B cell (primary cell): ENCODE measurements around the gene TKTL2.

Experiments
- EZH2 ChIP-seq: IDR thresholded peaks from 2 replicates; pipeline ENCODE4 v1.6.1; 2012; ENCODE audit warnings: borderline replicate concordance, low read depth, mild to moderate bottlenecking, moderate library complexity, low read length; ENCODE audit not compliant: insufficient read depth, poor library complexity, severe bottlenecking
- TF ChIP-seq, protein P1 (sequence below): fragments of 200-600 bp; IDR thresholded peaks from one replicate; pipeline ENCODE4 v1.8.0; 2022; ENCODE audit warnings: antibody characterized with exemption, mild to moderate bottlenecking

DNA sequence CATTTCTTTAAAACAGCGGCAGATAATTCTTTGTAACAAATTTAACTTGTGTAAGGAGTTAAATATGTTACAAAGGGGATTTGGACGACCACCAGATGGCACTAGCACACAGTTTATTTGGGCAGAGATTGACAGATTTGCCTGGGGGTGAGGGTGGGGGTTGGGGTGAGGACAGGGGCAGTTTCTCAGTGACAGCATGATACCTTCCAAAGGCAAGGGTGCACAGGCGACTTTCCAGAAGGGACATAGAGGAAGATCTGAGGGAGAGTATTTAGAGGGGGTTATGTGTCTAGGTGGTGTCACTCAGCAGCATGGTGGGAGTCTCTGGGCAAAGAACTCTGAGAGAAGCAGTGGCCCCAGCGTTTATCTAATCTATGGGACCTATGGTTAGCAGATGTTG, 11.4 kb upstream of the TKTL2 start:
- TF ChIP-seq, protein P1, sequence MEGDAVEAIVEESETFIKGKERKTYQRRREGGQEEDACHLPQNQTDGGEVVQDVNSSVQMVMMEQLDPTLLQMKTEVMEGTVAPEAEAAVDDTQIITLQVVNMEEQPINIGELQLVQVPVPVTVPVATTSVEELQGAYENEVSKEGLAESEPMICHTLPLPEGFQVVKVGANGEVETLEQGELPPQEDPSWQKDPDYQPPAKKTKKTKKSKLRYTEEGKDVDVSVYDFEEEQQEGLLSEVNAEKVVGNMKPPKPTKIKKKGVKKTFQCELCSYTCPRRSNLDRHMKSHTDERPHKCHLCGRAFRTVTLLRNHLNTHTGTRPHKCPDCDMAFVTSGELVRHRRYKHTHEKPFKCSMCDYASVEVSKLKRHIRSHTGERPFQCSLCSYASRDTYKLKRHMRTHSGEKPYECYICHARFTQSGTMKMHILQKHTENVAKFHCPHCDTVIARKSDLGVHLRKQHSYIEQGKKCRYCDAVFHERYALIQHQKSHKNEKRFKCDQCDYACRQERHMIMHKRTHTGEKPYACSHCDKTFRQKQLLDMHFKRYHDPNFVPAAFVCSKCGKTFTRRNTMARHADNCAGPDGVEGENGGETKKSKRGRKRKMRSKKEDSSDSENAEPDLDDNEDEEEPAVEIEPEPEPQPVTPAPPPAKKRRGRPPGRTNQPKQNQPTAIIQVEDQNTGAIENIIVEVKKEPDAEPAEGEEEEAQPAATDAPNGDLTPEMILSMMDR = peak; percentile 88
- no peak for TF ChIP-seq EZH2
